GM19397 (cell line): ENCODE results near the gene ME1.
"Not testable (repeated sequence)": the region's sequence is repeated elsewhere in the genome, so short reads cannot be mapped to it uniquely, and the experiment has no call there.

Experiments
- ATAC-seq: cut with Tn5 transposase; IDR thresholded peaks from one replicate; pipeline ENCODE4 v1.9.1; 2021; ENCODE audit warnings: mild to moderate bottlenecking, moderate library complexity; ENCODE audit not compliant: unreplicated experiment

The ME1 gene

GRCh38 chr6:83432636-83433035 is 1.8 kb upstream of the ME1 start:
- no peak for ATAC-seq

GRCh38 chr6:83431545-83432155 is 799 bp upstream of the ME1 start:
- no peak for ATAC-seq

- ATAC-seq: no peak
Observed at GRCh38 chr6:83429857-83430610, 817 bp downstream of the ME1 start.

GRCh38 chr6:83429269-83429668 is 1.6 kb downstream of the ME1 start:
- no peak for ATAC-seq

- no peak for ATAC-seq
Observed at GRCh38 chr6:83424392-83425018, 6.3 kb downstream of the ME1 start.

GRCh38 chr6:83417880-83418663 is 12.8 kb downstream of the ME1 start:
- no peak for ATAC-seq

GRCh38 chr6:83413068-83413467 is 17.8 kb downstream of the ME1 start:
- no peak for ATAC-seq

- ATAC-seq: no peak
Observed at GRCh38 chr6:83411731-83412130, 19.1 kb downstream of the ME1 start.

- no peak for ATAC-seq
Observed at GRCh38 chr6:83403191-83403590, 27.7 kb downstream of the ME1 start.

GRCh38 chr6:83389606-83390005 is 41.2 kb downstream of the ME1 start:
- ATAC-seq: no peak

GRCh38 chr6:83385473-83385872 is 45.4 kb downstream of the ME1 start:
- no peak for ATAC-seq

GRCh38 chr6:83384751-83385150 is 46.1 kb downstream of the ME1 start:
- no peak for ATAC-seq

- ATAC-seq: no peak
Observed at GRCh38 chr6:83381949-83382348, 48.9 kb downstream of the ME1 start.

- no peak for ATAC-seq
Observed at GRCh38 chr6:83378621-83379388, 52.0 kb downstream of the ME1 start.

GRCh38 chr6:83371423-83371822 is 59.4 kb downstream of the ME1 start:
- no peak for ATAC-seq

- no peak for ATAC-seq
Observed at GRCh38 chr6:83370567-83370966, 60.3 kb downstream of the ME1 start.

GRCh38 chr6:83369692-83370091 is 61.2 kb downstream of the ME1 start:
- no peak for ATAC-seq

GRCh38 chr6:83368577-83368976 is 62.3 kb downstream of the ME1 start:
- ATAC-seq: no peak

GRCh38 chr6:83367104-83367503 is 63.7 kb downstream of the ME1 start:
- ATAC-seq: no peak

- no peak for ATAC-seq
Observed at GRCh38 chr6:83365931-83366330, 64.9 kb downstream of the ME1 start.

GRCh38 chr6:83362349-83362748 is 68.5 kb downstream of the ME1 start:
- ATAC-seq: not testable (repeated sequence)
